ENCODE results near the gene BACH2.
A peak's percentile ranks its signal among the peaks of the same experiment; 100 is the strongest.

BACH2 gene

GRCh38 chr6:90015883-90016282 lies 280.8 kb downstream of the BACH2 start:
- DNase-seq, result no peak

- no peak for DNase-seq
Measured at GRCh38 chr6:90008908-90009501, 287.6 kb downstream of the BACH2 start.

DNA sequence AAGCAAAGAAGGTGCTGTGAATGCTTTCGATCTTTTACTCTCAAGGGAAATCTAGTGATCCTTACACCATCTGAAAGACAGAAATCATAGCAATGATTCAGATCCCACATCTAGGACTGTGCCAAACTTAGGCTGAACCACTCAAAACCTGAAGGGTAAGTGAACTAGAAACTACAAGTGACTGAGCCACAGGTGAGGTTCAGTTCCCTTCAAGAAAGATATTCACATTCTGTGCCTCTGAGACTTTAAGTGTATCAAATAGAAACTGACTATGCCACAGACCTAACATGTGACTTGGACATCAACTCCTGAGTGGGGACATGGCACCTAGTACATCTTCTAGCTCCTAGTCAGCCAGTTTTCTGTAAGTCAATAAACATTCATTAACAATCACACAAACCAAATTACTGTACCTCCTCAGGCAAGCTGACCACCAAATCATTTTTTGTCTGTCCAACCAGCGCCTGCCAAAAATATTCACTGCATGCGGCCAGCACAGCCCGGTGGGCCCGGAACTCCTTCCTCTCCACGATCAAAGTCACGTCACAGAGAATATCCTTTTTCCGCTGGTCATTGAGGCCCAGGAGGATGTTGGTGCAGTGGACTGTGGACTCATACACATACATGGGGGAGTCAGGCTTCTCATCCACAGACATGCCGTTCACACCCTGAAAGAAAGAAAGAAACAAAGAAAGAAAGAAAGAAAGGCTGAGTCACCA lies 288.3 kb downstream of the BACH2 start:
- no peak for DNase-seq

DNA sequence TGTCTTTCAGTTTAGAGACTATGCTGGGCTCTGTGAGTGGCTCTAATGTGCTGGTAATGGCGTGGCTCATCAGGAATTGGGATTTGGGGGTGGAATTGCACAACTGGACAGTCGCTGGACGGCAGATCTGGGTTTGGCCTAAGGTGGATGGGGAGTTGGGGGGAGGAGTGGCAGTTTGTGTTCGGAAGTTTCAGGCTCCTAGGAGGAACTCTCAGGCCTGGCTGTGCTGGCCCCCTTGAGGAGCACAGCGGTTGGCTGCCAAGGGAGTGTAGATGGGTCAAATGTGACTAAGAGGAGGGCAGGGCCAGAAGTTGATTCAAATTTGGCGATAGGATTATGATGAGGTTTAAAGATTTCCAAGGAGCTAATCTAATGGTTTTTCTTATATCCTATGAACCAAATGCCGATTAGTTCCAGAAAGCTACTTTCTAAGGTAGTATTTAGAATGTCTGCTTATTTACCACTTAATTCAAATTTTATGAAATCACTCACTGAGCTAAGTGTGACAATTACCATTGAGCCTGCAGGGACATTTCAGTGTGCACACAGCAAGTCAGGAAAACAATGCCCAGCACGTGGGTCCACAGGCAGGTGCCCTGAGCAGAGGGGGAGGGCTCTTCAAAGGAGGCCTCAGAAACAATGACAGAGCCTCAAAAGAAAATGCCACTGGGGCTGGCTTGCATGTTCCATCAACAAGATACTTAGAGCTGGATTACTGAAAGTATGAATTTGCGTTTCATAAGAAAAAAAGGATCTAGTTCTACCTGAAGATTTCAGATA lies 291.4 kb downstream of the BACH2 start:
- DNase-seq, result no peak

DNA sequence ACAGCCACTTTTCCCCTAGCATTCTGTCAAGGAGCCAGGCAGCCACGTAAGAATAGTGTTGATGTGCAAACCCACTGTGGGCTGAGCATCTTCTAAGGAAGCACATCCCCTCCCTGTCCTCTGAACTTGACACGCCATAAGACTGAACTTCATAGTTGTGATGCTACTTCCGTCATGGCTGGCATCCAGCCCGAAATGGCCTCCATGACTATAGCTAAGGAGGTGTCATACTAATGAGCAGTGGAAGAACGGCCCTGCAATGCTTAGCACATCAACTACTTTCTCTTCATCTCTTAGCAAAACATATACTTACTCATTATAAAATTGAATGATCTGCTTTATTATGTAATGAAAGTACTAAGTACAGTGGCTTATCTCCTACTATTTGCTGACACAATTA lies 292.1 kb downstream of the BACH2 start:
- DNase-seq, result no peak

DNA sequence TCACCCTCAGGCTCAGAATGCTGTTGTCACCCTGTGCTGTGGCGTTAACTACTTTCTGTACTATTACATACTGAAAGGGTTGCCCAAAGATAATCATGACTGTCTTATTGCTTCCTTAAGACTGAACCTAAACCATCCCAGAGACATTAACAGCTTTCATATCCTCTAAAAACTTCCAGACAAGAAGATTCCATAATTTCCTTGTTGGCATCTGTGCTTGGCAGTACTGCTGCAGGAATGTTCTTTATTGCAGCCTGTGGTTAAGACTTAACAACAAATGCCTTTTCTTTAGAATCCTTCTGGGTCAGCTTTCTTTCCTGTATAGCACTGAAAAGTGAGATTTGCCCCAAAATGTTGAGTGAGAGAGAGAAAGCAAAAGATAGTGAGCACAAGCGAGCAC lies 292.7 kb downstream of the BACH2 start:
- DNase-seq, result no peak

- DNase-seq, result no peak
Measured at GRCh38 chr6:90003069-90003795, 293.4 kb downstream of the BACH2 start.

DNA sequence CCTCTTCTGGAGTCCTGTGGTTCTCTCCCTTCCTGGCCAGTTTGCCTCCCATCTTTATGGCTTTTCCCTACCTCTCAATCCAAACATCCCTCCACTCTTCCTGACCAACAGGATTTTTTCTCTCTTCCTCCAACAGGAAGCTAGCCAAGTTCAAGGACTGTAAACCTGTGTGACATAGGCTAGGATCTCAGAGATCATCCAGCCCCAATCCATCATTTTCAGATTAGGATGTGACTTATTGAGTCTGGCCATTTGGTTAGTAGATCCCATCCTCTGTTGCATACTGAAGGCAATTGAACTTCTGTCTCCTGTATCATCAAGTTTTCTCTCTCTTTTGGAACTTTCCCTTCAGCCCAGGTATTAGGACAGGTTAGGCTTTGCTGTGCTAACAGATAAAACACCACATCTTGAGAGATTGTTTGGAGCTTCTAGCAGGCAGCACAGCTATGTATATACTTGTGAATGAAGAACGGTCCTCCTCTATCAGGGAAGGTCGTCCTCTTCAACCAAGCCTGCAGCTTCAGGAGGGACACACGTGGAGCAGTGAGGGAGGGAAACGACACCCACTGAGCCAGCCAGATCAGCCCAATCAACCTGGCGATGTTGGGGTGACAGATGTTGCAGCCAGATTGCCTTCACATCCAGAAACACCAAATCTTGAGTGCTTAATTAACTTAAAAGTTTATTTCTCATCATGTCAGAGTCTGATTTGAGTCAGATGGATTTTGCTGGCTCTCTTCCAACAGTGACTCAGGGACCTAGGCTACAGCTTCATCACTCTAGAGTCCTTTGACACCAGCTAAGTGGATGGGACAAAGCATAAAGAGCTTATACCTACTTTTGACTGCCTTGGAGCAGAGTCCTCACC lies 295.5 kb downstream of the BACH2 start:
- peak; percentile 39 for DNase-seq

- DNase-seq, result no peak
Measured at GRCh38 chr6:89999945-90000825, 296.5 kb downstream of the BACH2 start.

DNA sequence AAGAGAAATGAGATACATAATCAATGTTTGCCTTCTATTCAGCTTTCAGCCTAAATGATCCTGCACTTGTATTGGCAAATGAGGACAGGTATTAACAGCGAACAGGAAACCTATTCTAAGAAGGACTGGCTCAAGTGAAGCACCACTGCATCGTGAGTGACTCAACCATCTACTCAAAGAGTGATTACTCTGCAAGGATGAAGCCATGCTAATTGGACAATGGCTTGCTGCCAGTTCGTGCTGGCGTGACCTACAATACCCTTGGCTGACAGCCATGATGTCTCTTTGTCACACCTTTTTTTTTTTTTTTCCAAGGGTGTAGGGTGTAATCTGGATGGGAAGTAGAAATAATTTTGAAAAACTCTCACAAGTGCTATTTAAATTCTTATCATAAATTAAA lies 297.5 kb downstream of the BACH2 start:
- DNase-seq, result peak; percentile 20

DNA sequence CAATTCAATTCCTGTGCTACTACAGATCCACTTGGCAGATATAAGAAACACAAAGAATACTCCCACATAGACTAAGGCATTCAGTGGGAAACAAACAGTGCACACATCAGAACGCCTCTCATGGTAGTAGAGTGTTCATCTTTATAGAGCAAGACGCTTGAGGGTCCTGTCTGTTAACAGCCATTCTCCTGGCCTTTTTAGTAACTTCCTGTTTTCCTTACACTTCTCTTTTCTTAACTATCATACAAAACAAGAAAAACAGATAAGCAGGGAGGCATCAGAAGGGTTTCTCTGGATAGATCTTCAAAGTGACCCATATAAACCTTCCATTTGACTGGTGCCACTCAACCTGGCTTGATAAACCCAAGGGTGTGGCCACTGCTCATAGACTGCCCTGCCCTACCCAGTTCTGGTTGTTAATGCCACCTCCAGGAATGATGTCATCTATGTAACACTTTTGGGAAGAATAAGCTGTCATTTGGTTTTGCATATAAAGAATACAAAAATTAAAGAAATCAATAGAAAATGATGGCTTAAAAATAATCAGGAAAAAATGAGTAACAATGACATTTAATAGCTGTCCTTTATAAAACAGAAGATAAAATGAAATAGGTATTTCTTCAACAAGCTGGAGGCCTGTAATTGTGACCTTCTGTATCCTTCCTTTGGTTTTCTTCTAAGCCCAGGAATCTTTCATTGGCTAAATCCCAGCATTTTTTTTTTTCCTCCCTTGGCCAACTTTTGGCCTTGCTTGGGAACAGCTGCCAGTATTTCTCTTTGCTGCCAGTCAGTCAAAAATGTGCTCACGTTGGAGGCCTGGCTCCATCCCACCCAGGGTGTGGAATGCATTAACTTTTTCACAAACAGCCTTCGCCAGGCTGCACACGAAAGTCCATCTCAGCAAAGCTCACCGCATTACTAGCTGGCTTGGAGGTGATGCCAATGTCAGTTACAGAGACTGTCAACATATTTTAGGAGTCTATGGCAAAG lies 298.9 kb downstream of the BACH2 start:
- DNase-seq, result peak; percentile 88

- no peak for DNase-seq
Measured at GRCh38 chr6:89993411-89993810, 303.2 kb downstream of the BACH2 start.

DNA sequence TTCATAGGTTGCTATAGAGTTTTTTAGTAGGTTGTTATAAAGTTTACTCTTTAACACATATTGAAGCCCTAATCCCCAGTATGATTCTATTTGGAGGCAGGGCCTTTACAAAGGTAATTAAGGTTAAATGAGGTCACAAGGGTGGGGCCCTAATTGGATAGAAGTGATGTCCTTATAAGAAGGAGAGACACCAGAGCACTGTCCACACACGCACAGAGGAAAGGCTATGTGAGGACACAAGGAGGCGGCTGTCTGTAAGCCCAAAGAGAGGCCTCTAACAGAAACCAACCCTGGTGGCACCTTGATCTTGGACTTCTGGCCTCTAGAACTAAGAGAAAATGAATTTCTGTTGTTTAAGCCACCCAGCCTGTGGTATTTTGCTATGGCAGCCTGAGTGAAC lies 303.8 kb downstream of the BACH2 start:
- DNase-seq, result no peak

GRCh38 chr6:89989742-89990141 lies 306.9 kb downstream of the BACH2 start:
- DNase-seq, result no peak

DNA sequence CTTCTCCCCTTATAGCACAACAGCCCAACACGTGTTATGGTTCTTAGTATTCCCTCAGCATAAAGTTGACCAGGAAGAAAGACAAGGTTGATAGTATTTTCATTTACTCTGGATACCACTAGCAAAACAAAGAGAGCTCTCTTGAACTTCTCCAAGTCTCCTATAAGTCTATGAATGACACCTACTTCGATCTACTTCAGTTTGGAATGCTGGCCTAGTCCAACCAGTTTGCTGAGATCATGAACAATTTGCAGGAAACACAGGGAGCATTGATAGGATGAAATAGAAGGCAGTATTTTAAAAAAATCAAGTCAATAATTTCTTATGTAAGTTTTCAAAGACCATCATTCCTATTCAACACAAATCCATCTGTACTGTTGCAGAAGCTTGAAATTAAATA lies 308.8 kb downstream of the BACH2 start:
- no peak for DNase-seq

- DNase-seq, result no peak
Measured at GRCh38 chr6:89987140-89987539, 309.5 kb downstream of the BACH2 start.

DNA sequence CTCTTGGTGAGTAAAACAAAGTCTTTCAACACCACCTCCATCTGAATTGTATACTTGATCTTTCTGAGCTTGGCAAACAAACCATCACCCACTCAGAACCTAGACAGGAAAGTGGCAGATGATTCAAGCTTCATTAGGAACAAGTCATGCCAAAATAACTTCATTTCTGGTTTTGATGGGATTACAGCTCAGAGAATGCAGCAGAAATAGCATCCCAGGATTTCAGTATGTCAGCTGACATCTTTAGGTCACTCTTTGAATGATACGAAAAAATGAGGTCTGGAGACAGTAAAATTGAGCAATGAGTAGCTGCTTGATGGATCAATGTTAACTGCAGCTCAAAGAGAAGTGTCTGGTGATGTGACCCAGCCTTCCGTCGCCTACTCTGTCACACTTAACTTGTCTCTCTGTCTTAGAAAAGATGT lies 310.0 kb downstream of the BACH2 start:
- no peak for DNase-seq

DNA sequence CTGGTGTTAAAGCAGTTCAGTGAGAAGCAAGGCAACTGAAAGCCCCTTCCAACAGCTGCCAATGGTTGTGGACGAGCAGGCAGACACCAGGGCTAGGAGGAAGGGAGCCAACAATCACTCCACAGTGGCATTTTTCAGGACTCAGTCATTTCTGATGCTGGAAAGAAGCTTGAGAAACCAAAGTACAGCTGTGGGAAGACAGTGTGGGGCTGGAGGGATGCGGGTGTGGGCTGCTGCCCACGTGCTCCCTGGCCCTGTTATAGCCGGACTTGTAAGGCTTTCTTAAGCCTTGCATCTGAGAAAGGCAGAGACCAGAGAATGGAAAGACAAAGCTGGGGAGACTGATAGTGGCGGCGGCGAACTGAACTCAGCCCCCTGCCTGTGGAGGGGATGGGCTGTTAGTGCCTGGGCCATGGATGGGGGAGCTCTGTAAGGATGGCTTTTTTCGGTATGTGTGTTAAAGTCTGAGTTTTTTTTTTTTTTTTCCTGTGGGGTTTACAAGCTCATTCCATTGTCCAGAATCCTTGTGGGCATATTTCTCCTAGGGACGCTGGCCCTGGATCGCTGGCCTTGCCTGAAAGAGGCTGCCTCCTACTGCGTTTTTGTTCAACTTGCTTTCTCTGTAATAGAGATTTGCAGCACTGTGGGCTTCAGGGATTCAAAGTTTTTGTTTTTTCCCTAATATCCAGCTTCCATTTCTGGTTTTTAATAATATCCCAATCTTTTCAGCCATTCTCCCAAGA lies 310.7 kb downstream of the BACH2 start:
- DNase-seq, result no peak
